HepG2 (cell line): ENCODE data around the gene POLR3E. TPM values are rescaled to one million over a fixed set of nuclear protein-coding genes. Genes with fewer than 3 reads are reported as not detected.

ENCODE experiments used
- BCL3 ChIP-seq: sonication (generic); formaldehyde crosslinking; IDR thresholded peaks from 2 replicates; pipeline ENCODE4 v1.5.1; 2020; ENCODE audit warnings: mild to moderate bottlenecking, missing genetic modification reagents, moderate library complexity
- CCAR2 ChIP-seq: fragments of 200-400 bp; formaldehyde crosslinking; optimal IDR thresholded peaks from 2 replicates; pipeline ENCODE3; 2018; ENCODE audit warnings: low read depth, mild to moderate bottlenecking, low read length, moderate library complexity
- JDP2 ChIP-seq: sonication (generic); formaldehyde crosslinking; IDR thresholded peaks from 2 replicates; pipeline ENCODE4 v1.8.1; 2022; ENCODE audit warnings: missing genetic modification reagents, borderline replicate concordance
- MAZ ChIP-seq, 2 experiments: sonication (generic) in 1 of 2; formaldehyde crosslinking in 1 of 2; IDR thresholded peaks; 2 replicates each; pipeline versions ENCODE4 v1.5.0 to v1.6.1; 2012 to 2020; ENCODE audit warnings: low read depth in 2 of 2, mild to moderate bottlenecking in 2 of 2, borderline replicate concordance in 1 of 2, improper control_type of control experiment in 1 of 2, low read length in 1 of 2, missing genetic modification reagents in 1 of 2, moderate library complexity in 1 of 2
- PRDM15 ChIP-seq: sonication (generic); formaldehyde crosslinking; IDR thresholded peaks from 2 replicates; pipeline ENCODE4 v1.4.0; 2020; ENCODE audit warnings: missing genetic modification reagents
- SMARCE1 ChIP-seq: fragments of 450-650 bp; IDR thresholded peaks from 2 replicates; pipeline ENCODE4 v1.6.1; 2017; ENCODE audit warnings: borderline replicate concordance
- ZNF317 ChIP-seq: sonication (generic); formaldehyde crosslinking; IDR thresholded peaks from 2 replicates; pipeline ENCODE4 v1.5.0; 2020; ENCODE audit warnings: mild to moderate bottlenecking, missing genetic modification reagents
- ZNF530 ChIP-seq: sonication (generic); formaldehyde crosslinking; IDR thresholded peaks from 2 replicates; pipeline ENCODE4 v1.5.0; 2020; ENCODE audit warnings: low read depth, mild to moderate bottlenecking, missing genetic modification reagents
- polyA plus RNA-seq, 8 experiments: library from polyadenylated mRNA; depleted of rRNA in 3 of 8; stranded (reverse) in 7 of 8; unstranded in 1 of 8; fragments of >200 nt; fragmentation: Illumina TruSeq in 4 of 8; extraction: Trizol in 4 of 8; gene quantifications; 2 replicates each; pipeline versions ENCODE4 v1.2.1 to v1.2.3, GENCODE V29; 2011 to 2016; ENCODE audit warnings: low read depth in 4 of 8, missing spikeins in 1 of 8, mixed read lengths in 1 of 8; ENCODE audit not compliant: insufficient read depth in 1 of 8
- total RNA-seq, 5 experiments: library from RNA; depleted of rRNA; stranded (reverse); fragments of >200 nt; fragmentation: Illumina TruSeq; extraction: Trizol; gene quantifications; 2 replicates each; pipeline ENCODE4 v1.2.3, GENCODE V29; 2016; ENCODE audit warnings: low read depth in 1 of 5
- TF ChIP-seq, protein P1 (sequence below): sonication (generic); formaldehyde crosslinking; IDR thresholded peaks from 2 replicates; pipeline ENCODE4 v1.8.0; 2022; ENCODE audit warnings: mild to moderate bottlenecking, missing genetic modification reagents, moderate library complexity
- TF ChIP-seq, protein P2 (sequence below): IDR thresholded peaks from 2 replicates; pipeline ENCODE4 v1.6.1; 2016; ENCODE audit warnings: low read depth, missing genetic modification reagents, missing compliant biosample characterization

The POLR3E gene
- total and polyA plus RNA-seq, 2 of the 13 experiments (the other 11 are each of a cell fraction or from before 2014, with no cell fraction given): 135 to 262 TPM

DNA sequence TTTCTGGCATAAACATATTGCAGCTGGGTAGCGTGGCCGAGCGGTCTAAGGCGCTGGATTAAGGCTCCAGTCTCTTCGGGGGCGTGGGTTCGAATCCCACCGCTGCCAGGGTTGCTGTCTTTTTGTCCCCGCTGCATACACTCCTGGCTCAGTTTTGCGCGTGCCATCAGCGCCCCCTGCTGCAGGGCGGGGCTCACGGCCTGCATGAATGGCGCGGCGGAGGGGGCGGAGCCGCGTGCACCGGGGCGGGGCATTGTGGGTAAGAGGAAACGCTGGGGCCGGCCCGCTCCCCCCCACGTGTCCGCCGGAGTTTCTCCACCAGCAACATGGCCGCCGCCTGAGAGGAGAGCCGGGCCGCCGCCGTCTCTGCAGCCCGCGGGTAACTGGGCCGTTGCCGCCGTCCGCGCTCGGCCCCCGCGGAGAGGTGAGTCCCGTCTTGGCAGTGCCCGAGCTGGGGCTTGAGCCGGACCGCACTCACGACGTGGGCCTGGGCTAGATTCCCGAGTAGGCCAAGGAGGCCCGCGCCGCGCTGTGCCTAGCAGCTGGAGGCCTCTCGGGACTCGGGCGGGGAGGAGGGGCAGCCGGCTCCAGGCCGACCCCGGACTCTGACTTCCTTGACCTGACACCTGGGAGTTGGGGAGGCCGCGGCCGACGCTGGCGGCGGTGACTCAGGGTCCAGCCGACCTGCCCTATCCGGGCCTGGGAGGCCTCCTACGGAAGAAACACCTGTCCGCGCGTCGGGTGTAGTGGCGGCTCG is at the start of gene POLR3E (continued):
- TF ChIP-seq, protein P1, sequence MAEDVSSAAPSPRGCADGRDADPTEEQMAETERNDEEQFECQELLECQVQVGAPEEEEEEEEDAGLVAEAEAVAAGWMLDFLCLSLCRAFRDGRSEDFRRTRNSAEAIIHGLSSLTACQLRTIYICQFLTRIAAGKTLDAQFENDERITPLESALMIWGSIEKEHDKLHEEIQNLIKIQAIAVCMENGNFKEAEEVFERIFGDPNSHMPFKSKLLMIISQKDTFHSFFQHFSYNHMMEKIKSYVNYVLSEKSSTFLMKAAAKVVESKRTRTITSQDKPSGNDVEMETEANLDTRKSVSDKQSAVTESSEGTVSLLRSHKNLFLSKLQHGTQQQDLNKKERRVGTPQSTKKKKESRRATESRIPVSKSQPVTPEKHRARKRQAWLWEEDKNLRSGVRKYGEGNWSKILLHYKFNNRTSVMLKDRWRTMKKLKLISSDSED (CRISPR knock-in tag): peak; percentile 92; the same call in 1 of the 2 replicates
- peak; percentile 91 for TF ChIP-seq CCAR2
- peak; percentile 63 for TF ChIP-seq ZNF317 (CRISPR knock-in tag)
- TF ChIP-seq JDP2 (CRISPR knock-in tag): peak; percentile 58; the same call in 1 of the 2 replicates
- TF ChIP-seq PRDM15 (CRISPR knock-in tag): 0 out of 2 replicates have a peak, but pooled peaks have one; percentile 17
- peak; percentile 100 for TF ChIP-seq BCL3
- TF ChIP-seq MAZ (IDR thresholded peaks at IDR 0.05; ENCODE audit: borderline replicate concordance, low read depth, low read length): peak; percentile 81
- peak; percentile 100 for TF ChIP-seq MAZ (CRISPR knock-in tag; IDR thresholded peaks at IDR 0.05; ENCODE audit: low read depth)
- no peak for TF ChIP-seq SMARCE1
- TF ChIP-seq ZNF530 (CRISPR knock-in tag): peak; percentile 95; the same call in 1 of the 2 replicates
- TF ChIP-seq, protein P2, sequence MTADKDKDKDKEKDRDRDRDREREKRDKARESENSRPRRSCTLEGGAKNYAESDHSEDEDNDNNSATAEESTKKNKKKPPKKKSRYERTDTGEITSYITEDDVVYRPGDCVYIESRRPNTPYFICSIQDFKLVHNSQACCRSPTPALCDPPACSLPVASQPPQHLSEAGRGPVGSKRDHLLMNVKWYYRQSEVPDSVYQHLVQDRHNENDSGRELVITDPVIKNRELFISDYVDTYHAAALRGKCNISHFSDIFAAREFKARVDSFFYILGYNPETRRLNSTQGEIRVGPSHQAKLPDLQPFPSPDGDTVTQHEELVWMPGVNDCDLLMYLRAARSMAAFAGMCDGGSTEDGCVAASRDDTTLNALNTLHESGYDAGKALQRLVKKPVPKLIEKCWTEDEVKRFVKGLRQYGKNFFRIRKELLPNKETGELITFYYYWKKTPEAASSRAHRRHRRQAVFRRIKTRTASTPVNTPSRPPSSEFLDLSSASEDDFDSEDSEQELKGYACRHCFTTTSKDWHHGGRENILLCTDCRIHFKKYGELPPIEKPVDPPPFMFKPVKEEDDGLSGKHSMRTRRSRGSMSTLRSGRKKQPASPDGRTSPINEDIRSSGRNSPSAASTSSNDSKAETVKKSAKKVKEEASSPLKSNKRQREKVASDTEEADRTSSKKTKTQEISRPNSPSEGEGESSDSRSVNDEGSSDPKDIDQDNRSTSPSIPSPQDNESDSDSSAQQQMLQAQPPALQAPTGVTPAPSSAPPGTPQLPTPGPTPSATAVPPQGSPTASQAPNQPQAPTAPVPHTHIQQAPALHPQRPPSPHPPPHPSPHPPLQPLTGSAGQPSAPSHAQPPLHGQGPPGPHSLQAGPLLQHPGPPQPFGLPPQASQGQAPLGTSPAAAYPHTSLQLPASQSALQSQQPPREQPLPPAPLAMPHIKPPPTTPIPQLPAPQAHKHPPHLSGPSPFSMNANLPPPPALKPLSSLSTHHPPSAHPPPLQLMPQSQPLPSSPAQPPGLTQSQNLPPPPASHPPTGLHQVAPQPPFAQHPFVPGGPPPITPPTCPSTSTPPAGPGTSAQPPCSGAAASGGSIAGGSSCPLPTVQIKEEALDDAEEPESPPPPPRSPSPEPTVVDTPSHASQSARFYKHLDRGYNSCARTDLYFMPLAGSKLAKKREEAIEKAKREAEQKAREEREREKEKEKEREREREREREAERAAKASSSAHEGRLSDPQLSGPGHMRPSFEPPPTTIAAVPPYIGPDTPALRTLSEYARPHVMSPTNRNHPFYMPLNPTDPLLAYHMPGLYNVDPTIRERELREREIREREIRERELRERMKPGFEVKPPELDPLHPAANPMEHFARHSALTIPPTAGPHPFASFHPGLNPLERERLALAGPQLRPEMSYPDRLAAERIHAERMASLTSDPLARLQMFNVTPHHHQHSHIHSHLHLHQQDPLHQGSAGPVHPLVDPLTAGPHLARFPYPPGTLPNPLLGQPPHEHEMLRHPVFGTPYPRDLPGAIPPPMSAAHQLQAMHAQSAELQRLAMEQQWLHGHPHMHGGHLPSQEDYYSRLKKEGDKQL (CRISPR knock-in tag): no peak; the same call in 1 of the 2 replicates
